Activated CD4-positive, alpha-beta memory T cell treated with anti-CD3 and anti-CD28 coated beads for 36 hours (primary cell): ENCODE data around the gene USP12. TPM values are rescaled to one million over a fixed set of nuclear protein-coding genes. Genes with fewer than 3 reads are reported as not detected.

Source experiments
- CTCF ChIA-PET: fragments of 350-600 bp; sonication (Branson Sonifier 250); formaldehyde crosslinking; loops from one replicate; lab custom pipeline; 2021; ENCODE audit warnings: antibody characterized with exemption, inconsistent platforms; lab: Charles Lee
- POLR2A ChIA-PET: fragments of 350-600 bp; sonication (Branson Sonifier 250); formaldehyde crosslinking; loops from one replicate; lab custom pipeline; 2021; ENCODE audit warnings: antibody characterized with exemption; lab: Charles Lee
- DNase-seq: peaks from one replicate; pipeline ENCODE4 v3.0.0-alpha.2; 2020
- H3K27ac Mint-ChIP-seq: one replicate; pipeline ENCODE4 v1.8.0; 2021; ENCODE audit warnings: mixed read lengths
- H3K27me3 Mint-ChIP-seq: one replicate; pipeline ENCODE4 v1.8.0; 2021; ENCODE audit warnings: mixed read lengths
- H3K36me3 Mint-ChIP-seq: one replicate; pipeline ENCODE4 v1.8.0; 2021; ENCODE audit warnings: mixed read lengths
- H3K4me1 Mint-ChIP-seq: one replicate; pipeline ENCODE4 v1.8.0; 2021; ENCODE audit warnings: low read depth, mixed read lengths
- H3K4me3 Mint-ChIP-seq: one replicate; pipeline ENCODE4 v1.8.0; 2021; ENCODE audit warnings: mild to moderate bottlenecking, mixed read lengths
- H3K9me3 Mint-ChIP-seq: one replicate; pipeline ENCODE4 v1.8.0; 2021; ENCODE audit warnings: mixed read lengths
- intact Hi-C: fragments of 100-400 bp; cut with micrococcal nuclease; formaldehyde crosslinking; loops from one replicate; pipeline ENCODE4 v1.15.1; 2023
- total RNA-seq, 2 experiments: library from RNA; stranded (reverse); gene quantifications; one replicate each; pipeline ENCODE4 v1.2.3, GENCODE V29; 2021

Gene USP12
- total RNA-seq, 2 experiments from 2014 or later = 39.4 to 40.6 TPM

DNA sequence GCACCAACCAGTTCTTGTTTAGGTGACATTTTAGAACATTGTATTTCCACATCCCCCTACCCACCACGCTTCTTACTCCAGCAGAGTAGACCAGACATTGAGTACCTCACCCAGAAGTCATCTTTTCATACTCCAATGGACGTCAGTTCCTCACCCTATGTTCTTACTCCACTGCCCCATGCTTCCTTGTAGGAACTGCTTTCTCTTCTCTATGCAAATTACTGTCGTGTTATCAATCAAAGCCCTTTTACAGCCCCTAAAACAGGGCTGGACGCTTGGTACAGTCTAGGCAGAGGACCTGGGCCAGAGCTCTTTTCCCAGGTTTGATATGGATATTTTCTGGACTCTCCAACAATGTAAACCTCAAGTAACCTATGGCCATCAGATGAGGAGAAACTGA, 58.2 kb downstream of the USP12 start:
- peaks cover 32% of the 10 kb centered on the region for H3K4me1 Mint-ChIP-seq
- POLR2A ChIA-PET = no interaction called here
- no peaks in the 10 kb centered on the region for H3K9me3 Mint-ChIP-seq
- H3K4me3 Mint-ChIP-seq = no peak overlapping the region
- no peak overlapping the region for H3K27ac Mint-ChIP-seq
- intact Hi-C loops = no loop called here
- H3K27me3 Mint-ChIP-seq = no peaks in the 10 kb centered on the region
- no peak for DNase-seq
- H3K36me3 Mint-ChIP-seq = peaks cover 25% of the 10 kb centered on the region
- CTCF ChIA-PET = no interaction called here

DNA sequence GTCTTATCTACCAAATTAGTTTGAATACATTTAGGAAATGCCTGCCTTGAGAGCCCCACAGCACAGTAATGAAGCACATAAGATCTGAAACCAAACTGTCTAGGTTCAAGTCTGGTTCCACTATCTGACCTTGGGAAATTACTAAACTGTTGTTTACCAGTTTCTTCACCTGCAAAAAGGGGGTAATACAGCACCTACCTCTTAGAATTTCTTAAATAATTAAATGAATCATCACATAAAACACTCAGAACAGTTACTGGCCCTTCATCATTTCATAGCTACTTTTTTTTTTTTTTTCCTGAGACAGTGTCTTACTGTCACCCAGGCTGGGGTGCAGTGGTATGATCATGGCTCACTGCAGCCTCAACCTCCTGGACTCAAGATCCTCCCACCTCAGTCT, 59.6 kb downstream of the USP12 start:
- CTCF ChIA-PET = no interaction called here
- no peak for DNase-seq
- intact Hi-C loops = no loop called here
- Mint-ChIP-seq H3K27ac (no peak overlapping the region), H3K9me3 (no peaks in the 10 kb centered on the region), H3K4me3 (no peak overlapping the region), H3K4me1 (peaks cover 22% of the 10 kb centered on the region), H3K36me3 (peaks cover 25% of the 10 kb centered on the region), H3K27me3 (no peaks in the 10 kb centered on the region)
- POLR2A ChIA-PET = interaction anchor here (1.4 kb wide), 1 partner anchor 19 kb away, joined by 4 read pairs; no protein-coding TSS in a partner anchor

DNA sequence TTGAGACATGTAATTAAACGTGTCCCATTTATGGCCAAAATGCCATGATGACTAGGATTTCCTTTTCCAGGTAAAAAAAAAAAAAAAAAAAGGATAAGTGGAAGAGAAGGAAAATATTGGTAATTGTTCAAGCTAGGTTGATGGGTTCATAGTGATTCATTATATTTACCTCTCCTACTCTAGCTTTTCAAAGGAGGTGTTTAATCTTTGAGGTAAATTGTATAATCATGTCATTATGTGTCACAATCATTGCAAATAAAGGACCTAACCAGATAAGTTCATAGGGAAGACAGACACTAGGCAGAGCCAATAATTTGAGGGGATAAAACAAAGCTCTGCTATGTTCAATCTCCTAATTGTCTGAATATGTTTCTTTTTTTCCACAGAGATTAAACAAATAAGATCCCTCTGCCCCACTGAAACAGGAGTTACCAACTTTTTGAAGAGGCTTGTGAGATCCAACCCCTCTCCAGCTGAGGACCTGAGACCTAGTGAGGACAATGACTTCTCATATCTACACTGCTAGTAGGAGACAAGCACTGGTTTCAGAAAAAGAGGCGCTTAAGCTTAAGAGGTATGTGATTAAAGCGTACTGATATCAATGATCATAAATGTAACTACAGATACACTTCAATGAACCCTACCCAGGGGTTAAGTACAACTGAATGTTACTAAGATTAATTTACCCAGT, 61.4 kb downstream of the USP12 start:
- Mint-ChIP-seq H3K9me3 (no peaks in the 10 kb centered on the region), H3K4me3 (no peak overlapping the region), H3K4me1 (peaks cover 25% of the 10 kb centered on the region), H3K27ac (no peak overlapping the region), H3K27me3 (no peaks in the 10 kb centered on the region), H3K36me3 (peaks cover 20% of the 10 kb centered on the region)
- ChIA-PET POLR2A (no interaction called here), CTCF (interaction anchor here (0.9 kb wide), 1 partner anchor 256 kb away, joined by 3 read pairs; no protein-coding TSS in a partner anchor)
- DNase-seq = no peak
- intact Hi-C loops = no loop called here

DNA sequence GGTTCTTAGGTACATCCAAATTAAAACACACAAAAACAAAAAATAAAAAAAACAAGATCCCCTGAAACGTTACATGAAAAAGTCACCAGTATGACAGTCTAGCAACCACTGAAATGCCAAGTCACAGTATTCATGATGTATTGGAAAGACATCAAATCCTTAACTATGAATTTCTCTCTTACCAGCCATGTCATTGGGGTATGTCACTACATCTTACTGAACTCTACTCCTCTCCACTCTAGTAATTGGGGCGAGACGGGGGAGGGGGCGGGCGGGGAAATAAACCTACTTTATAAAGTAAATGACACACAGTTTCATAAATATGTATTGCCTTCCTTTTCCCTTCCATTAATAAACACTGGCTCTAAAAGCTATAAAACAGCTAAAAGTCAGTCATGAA, 65.5 kb downstream of the USP12 start:
- ChIA-PET CTCF (no interaction called here), POLR2A (no interaction called here)
- intact Hi-C loops = no loop called here
- no peaks in the 10 kb centered on the region for H3K27me3 Mint-ChIP-seq
- H3K4me1 Mint-ChIP-seq = peaks cover 21% of the 10 kb centered on the region
- H3K36me3 Mint-ChIP-seq = peaks cover 31% of the 10 kb centered on the region
- H3K27ac Mint-ChIP-seq = no peak overlapping the region
- H3K4me3 Mint-ChIP-seq = no peak overlapping the region
- DNase-seq = no peak
- H3K9me3 Mint-ChIP-seq = no peaks in the 10 kb centered on the region

DNA sequence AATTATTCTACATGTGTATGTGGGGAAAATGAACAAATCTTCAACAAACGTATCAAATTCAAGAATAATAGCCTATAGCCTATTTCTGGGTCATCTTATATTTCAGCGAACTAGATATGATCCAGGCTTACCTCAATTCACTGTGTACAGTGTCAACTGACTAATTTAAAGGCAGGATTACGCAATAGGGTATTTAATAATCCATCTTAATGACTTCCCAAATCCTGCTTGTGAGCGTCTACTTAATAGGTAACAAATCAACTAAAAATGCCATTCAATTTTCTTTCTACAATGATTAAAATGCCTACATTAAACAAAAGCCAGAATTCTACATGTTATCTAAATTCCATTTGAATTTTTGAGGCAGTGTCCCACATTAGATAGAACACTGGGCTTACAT, 67.0 kb downstream of the USP12 start:
- ChIA-PET CTCF (no interaction called here), POLR2A (no interaction called here)
- H3K27ac Mint-ChIP-seq = no peak overlapping the region
- no peak for DNase-seq
- H3K27me3 Mint-ChIP-seq = no peaks in the 10 kb centered on the region
- H3K9me3 Mint-ChIP-seq = no peaks in the 10 kb centered on the region
- no peak overlapping the region for H3K4me3 Mint-ChIP-seq
- peaks cover 38% of the 10 kb centered on the region for H3K36me3 Mint-ChIP-seq
- peaks cover 27% of the 10 kb centered on the region for H3K4me1 Mint-ChIP-seq
- intact Hi-C loops = no loop called here

DNA sequence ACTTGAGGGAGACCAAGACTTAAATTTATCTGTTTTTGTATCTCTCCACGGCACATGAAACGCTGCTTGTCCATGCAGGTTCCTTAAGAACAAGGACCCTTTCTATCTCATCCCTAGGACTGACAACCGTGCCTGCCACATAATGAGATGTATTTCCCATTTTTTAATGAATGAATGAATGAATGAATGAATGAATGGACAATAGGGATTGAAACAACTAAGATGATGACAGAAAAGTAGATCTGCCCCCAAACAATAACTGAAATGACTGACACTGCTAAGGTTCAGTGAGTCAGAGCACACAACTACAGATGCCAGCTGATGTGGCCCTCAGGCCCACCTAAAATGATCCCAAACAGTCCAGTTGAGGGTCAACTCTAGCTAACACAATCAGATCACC, 69.8 kb downstream of the USP12 start:
- Mint-ChIP-seq H3K27ac (no peak overlapping the region), H3K4me3 (no peak overlapping the region), H3K36me3 (peaks cover 38% of the 10 kb centered on the region), H3K27me3 (no peaks in the 10 kb centered on the region), H3K9me3 (no peaks in the 10 kb centered on the region), H3K4me1 (peaks cover 45% of the 10 kb centered on the region)
- ChIA-PET CTCF (no interaction called here), POLR2A (no interaction called here)
- DNase-seq = no peak
- intact Hi-C loops = no loop called here

DNA sequence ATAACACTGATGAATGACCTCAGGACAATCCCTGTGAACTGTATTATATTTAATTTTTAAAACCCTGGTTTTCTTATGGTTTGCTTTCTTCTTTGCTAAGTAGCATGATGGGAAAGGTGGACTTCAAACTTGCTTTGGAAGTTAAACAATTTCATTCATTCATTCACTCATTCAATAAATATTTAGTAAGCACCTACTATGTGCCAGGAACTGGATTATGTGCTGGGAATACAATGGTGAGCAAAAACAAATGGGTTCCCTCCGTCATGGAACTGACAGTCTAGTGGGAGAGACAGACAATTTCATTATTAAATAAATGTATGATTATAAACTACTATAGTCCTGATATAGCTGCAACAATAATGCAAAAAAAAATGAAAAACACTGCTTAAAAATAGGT, 70.3 kb downstream of the USP12 start:
- no peak overlapping the region for H3K4me3 Mint-ChIP-seq
- CTCF ChIA-PET = no interaction called here
- H3K9me3 Mint-ChIP-seq = no peaks in the 10 kb centered on the region
- H3K4me1 Mint-ChIP-seq = peaks cover 42% of the 10 kb centered on the region
- peaks cover 38% of the 10 kb centered on the region for H3K36me3 Mint-ChIP-seq
- DNase-seq = no peak
- intact Hi-C loops = no loop called here
- no peaks in the 10 kb centered on the region for H3K27me3 Mint-ChIP-seq
- no peak overlapping the region for H3K27ac Mint-ChIP-seq
- POLR2A ChIA-PET = no interaction called here

DNA sequence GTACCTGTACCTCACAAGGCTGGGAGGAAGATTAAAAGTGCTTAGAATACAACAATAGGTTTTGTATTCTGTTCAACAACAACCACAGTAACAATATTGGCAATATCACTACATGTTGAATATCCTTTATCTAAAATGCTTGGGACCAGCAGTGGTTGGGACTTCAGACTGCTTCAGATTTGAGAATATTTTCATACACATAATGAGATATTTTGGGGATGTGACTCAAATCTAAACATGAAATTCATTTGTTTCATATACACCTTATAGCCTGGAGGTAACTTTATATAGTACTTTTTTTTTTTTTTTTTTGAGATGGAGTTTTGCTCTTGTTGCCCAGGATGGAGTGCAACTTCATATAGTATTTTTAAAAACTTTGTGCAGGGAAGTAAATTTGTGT, 73.9 kb downstream of the USP12 start:
- intact Hi-C loops = no loop called here
- no peaks in the 10 kb centered on the region for H3K27me3 Mint-ChIP-seq
- H3K9me3 Mint-ChIP-seq = no peaks in the 10 kb centered on the region
- H3K36me3 Mint-ChIP-seq = peaks cover 46% of the 10 kb centered on the region
- H3K4me3 Mint-ChIP-seq = no peak overlapping the region
- no peak for DNase-seq
- ChIA-PET CTCF (no interaction called here), POLR2A (no interaction called here)
- H3K27ac Mint-ChIP-seq = no peak overlapping the region
- peaks cover 36% of the 10 kb centered on the region for H3K4me1 Mint-ChIP-seq

DNA sequence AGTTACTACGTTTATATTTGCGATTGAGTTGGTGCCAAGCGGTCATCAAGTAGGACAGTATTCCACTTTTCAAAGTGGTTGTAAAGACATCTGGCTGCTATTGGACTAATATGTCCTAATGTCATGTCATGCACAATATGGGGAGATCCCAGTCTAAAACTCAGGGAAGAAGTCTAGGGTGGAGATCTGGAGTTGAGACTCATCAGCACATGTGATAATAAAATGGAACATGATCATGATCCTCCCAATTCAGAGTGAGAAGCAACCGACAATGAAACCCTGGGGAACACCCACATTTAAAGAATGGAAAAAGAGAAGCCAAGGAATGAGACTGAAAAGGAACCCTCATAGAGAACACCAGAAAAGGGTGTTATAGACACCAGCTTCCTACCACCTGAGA, 80.2 kb downstream of the USP12 start:
- CTCF ChIA-PET = no interaction called here

DNA sequence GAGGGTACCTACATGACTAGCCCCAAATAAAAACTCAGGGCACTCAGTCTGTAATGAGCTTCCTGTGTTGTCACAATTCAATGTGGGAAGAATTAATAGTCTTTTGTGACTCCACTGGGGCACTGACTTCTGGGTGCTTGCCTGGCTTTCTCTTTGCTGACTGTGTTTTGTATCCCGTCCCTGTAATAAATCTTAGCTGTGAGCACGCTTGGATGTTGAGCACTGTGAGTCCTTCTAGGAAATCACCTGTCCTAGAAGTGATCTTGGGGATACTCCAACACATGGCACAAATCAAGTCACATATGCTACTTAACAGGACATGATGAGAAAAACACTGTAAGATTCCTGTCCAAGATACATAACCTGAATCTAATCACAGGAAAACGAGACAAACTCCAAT, 83.0 kb downstream of the USP12 start:
- H3K4me3 Mint-ChIP-seq = no peak overlapping the region
- peak overlapping the region; percentile 15 for H3K27ac Mint-ChIP-seq
- peaks cover 57% of the 10 kb centered on the region for H3K36me3 Mint-ChIP-seq
- DNase-seq = no peak
- no peaks in the 10 kb centered on the region for H3K27me3 Mint-ChIP-seq
- intact Hi-C loops = no loop called here
- ChIA-PET CTCF (interaction anchor here (0.7 kb wide), 1 partner anchor 26 kb away, joined by 3 read pairs; no protein-coding TSS in a partner anchor), POLR2A (interaction anchor here (0.6 kb wide), 1 partner anchor 42 kb away, joined by 3 read pairs; no protein-coding TSS in a partner anchor)
- H3K4me1 Mint-ChIP-seq = peaks cover 10% of the 10 kb centered on the region
- no peaks in the 10 kb centered on the region for H3K9me3 Mint-ChIP-seq

More for the DNA sequence above, 80.2 kb downstream of the USP12 start:
- H3K4me3 Mint-ChIP-seq = no peak overlapping the region
- no peaks in the 10 kb centered on the region for H3K9me3 Mint-ChIP-seq
- peaks cover 62% of the 10 kb centered on the region for H3K36me3 Mint-ChIP-seq
- H3K4me1 Mint-ChIP-seq = peaks cover 10% of the 10 kb centered on the region
- H3K27ac Mint-ChIP-seq = no peak overlapping the region
- intact Hi-C loops = no loop called here
- no peak for DNase-seq
- POLR2A ChIA-PET = no interaction called here
- H3K27me3 Mint-ChIP-seq = no peaks in the 10 kb centered on the region

DNA sequence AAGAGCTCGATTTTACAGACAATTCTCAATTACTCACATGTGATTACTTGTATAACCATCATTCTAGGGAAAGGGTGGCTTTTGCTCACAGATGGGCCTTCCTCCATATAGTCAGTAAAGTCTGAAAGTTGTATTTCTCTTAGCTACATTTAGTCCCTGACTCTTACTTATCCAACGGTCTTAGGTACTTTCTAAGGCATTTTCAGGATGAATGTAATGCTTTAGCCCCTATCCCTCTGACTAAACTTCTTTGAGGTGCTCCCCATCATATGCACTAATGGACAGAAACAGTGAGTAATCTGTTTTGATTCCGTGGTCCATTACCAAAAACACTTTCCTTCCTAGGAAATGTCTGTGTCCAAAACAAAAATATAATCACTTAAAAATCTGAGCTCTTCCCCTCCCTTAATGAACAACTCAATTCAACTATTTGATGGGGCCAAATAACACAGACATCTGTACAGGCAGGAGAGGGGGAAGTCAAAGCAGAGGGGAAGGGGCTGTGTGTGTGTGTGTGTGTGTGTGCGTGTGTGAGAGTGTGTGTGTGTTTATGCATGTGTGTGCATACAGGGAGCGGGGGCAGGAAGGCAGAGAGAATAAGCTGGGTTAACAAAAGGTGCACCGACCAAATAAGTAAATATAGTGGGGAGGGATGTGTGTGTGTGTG, 84.9 kb downstream of the USP12 start:
- H3K27me3 Mint-ChIP-seq = no peaks in the 10 kb centered on the region
- no peaks in the 10 kb centered on the region for H3K9me3 Mint-ChIP-seq
- peaks cover 16% of the 10 kb centered on the region for H3K4me1 Mint-ChIP-seq
- intact Hi-C loops = loop anchor here (2.0 kb wide), 1 partner anchor 44 kb away; no protein-coding TSS in a partner anchor
- peak overlapping the region; percentile 64 for H3K27ac Mint-ChIP-seq
- H3K36me3 Mint-ChIP-seq = peaks cover 54% of the 10 kb centered on the region
- CTCF ChIA-PET = interaction anchor here (0.9 to 1.1 kb wide), 4 partner anchors 27 to 185 kb away, joined by 3 to 4 read pairs (median 3); partner anchors contain the start of gene RASL11A
- POLR2A ChIA-PET = interaction anchor here (0.6 to 1.6 kb wide), 2 partner anchors 36 to 44 kb away, joined by 5 read pairs; no protein-coding TSS in a partner anchor
- no peak for DNase-seq
- no peak overlapping the region for H3K4me3 Mint-ChIP-seq

DNA sequence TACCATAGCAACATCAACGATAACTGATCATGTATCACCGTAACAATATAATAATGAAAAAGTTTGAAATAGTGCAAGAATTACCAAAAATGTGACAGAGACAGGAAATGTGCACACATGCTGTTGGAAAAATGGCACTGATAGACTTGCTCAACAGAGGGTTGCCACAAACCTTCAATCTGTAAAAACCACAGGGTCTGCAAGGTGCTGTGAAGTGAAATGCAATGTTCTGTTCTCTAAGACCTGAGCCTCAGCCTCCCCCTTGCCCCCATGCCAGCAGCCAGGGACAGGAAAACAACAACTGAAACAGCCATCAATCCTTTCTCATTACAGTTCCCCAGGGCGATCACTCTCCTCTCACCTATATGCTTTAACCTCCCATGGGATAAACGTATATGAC, 88.4 kb downstream of the USP12 start:
- Mint-ChIP-seq H3K27me3 (no peaks in the 10 kb centered on the region), H3K27ac (no peak overlapping the region), H3K9me3 (no peaks in the 10 kb centered on the region), H3K36me3 (peaks cover 54% of the 10 kb centered on the region), H3K4me1 (peaks cover 26% of the 10 kb centered on the region), H3K4me3 (no peak overlapping the region)
- intact Hi-C loops = no loop called here
- DNase-seq = no peak
- POLR2A ChIA-PET = no interaction called here
- CTCF ChIA-PET = no interaction called here
